VCaP (cell line): Measurements from ENCODE around the gene C12orf60.

Experiments
- H3K27ac ChIP-seq: fragments of 450-650 bp; 2 replicates; pipeline ENCODE4 v1.5.1; 2017
- CTCF ChIP-seq: fragments of 450-650 bp; conservative IDR thresholded peaks from 2 replicates; pipeline ENCODE4 v1.5.1; 2017; ENCODE audit warnings: mild to moderate bottlenecking, moderate library complexity

C12orf60 gene

GRCh38 chr12:14774074-14774905 lies 29.2 kb upstream of the C12orf60 start:
- TF ChIP-seq CTCF: no peak
- peak overlapping the region; percentile 97 for H3K27ac ChIP-seq

- TF ChIP-seq CTCF: no peak
- peak overlapping the region; percentile 97 for H3K27ac ChIP-seq
These were observed 28.4 kb upstream of the C12orf60 start for GRCh38 chr12:14774906-14775635.

GRCh38 chr12:14775636-14775980 lies 27.9 kb upstream of the C12orf60 start:
- peak overlapping the region; percentile 97 for H3K27ac ChIP-seq
- no peak for TF ChIP-seq CTCF

GRCh38 chr12:14776236-14776961 lies 27.1 kb upstream of the C12orf60 start:
- peak overlapping the region; percentile 97 for H3K27ac ChIP-seq
- TF ChIP-seq CTCF: peak; percentile 69

- TF ChIP-seq CTCF: no peak
- peak overlapping the region; percentile 97 for H3K27ac ChIP-seq
These were observed 26.2 kb upstream of the C12orf60 start for GRCh38 chr12:14777271-14777670.

- peak overlapping the region; percentile 97; the same call in 1 of the 2 replicates for H3K27ac ChIP-seq
- no peak for TF ChIP-seq CTCF
These were observed 23.6 kb upstream of the C12orf60 start for GRCh38 chr12:14779834-14780233.

GRCh38 chr12:14780859-14781258 lies 22.6 kb upstream of the C12orf60 start:
- no peak for TF ChIP-seq CTCF
- H3K27ac ChIP-seq: peak overlapping the region; percentile 28
